Measurements from ENCODE around the gene CATSPERE. TPM values are rescaled to one million over a fixed set of nuclear protein-coding genes. Genes with fewer than 3 reads are reported as not detected.

CATSPERE gene
- total and polyA plus RNA-seq, 2 of the 8 experiments (the other 6 are each of a cell fraction or from before 2014, with no cell fraction given): 0.05 to 0.45 TPM

DNA sequence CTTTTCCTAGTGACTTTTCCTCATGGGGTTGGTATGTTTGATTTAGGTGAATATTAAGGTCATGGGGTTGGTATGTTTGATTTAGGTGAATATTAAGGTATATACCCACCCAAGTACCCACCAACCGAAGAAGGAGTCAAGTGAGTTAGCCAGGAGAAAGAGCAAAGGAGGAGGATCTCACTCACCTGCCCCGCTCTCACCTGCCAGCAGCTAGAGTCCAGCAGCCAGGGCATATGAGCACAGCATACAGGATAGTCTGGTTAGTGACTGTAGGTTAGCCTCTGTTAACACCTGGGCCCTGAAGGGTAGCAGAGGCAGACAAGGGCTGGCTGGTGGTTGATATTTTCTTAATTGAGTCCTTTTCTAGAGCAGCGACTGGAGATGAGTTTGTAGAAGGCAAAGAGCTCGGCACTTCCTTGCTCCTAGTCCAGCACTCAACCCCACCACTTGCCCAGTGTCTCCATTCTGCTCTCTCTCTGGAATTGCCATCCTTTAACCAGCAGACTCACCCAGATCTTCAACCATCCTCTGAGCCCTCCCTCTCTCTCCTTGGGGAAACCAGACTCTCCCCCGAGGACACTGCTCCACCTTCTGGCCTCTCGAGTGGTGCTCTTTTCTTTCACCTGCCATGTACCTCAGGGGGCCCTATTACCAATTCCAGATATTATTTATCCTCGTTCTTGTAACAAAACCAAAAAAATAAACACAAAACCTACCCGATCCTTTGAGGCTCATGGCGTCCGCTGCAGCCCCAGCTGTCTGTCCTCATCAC, 175.6 kb downstream of the CATSPERE start:
- Histone ChIP-seq H3K79me2 (ENCODE audit: control insufficient read depth in 1 of 2, insufficient read depth in 2 of 2, low read length in 2 of 2) (no peaks in the 10 kb centered on the region), H3K4me2 (ENCODE audit: insufficient read depth in 1 of 2, low read depth in 2 of 2, low read length in 2 of 2) (no peak overlapping the region), H2BK20ac (ENCODE audit: low read length) (peak overlapping the region; percentile 66; the same call in 1 of the 2 replicates), H4K8ac (ENCODE audit: extremely low read depth, insufficient read depth, low read length) (no peak overlapping the region), H4K20me1 (replicated peaks in 1 of 2; ENCODE audit: control insufficient read depth in 1 of 2, insufficient read depth in 2 of 2, low read length in 2 of 2) (peaks cover 0 to 3% of the 10 kb centered on the region in 2 experiments), H2BK120ac (replicated peaks; ENCODE audit: low read depth, low read length) (no peak overlapping the region), H3K9me3 (ENCODE audit: insufficient read depth in 2 of 2, low read depth in 1 of 2, low read length in 1 of 2) (no peaks in the 10 kb centered on the region), H3K23ac (ENCODE audit: insufficient read length) (no peak overlapping the region), H3K27ac (ENCODE audit: low read depth, low read length) (no peak overlapping the region), H3K14ac (ENCODE audit: insufficient read length) (no peak overlapping the region), H2BK5ac (ENCODE audit: low read depth, low read length) (no peak overlapping the region), H3K27me3 (replicated peaks in 1 of 4; ENCODE audit: control insufficient read depth in 3 of 4, extremely low read depth in 1 of 4, insufficient read depth in 3 of 4, low read length in 3 of 4) (no peaks in the 10 kb centered on the region), H3K4me3 (ENCODE audit: extremely low read depth in 1 of 4, insufficient read depth in 2 of 4, low read depth in 3 of 4, low read length in 4 of 4) (no peak overlapping the region), H3K79me1 (ENCODE audit: low read depth, low read length) (no peaks in the 10 kb centered on the region), H3K23me2 (ENCODE audit: low read depth, low read length) (no peaks in the 10 kb centered on the region), H2AFZ (ENCODE audit: low read length) (no peak overlapping the region), H2AK5ac (ENCODE audit: low read depth, low read length) (0 out of 2 replicates have a peak overlapping the region, but pooled peaks have one; percentile 45), H4K91ac (replicated peaks; ENCODE audit: insufficient read length, low read length) (no peak overlapping the region), H3K4ac (replicated peaks; ENCODE audit: insufficient read length, low read depth, low read length) (peak overlapping the region; percentile 57), H3K18ac (ENCODE audit: extremely low read depth, low read length) (no peak overlapping the region), H2BK12ac (ENCODE audit: low read depth, low read length) (0 out of 2 replicates have a peak overlapping the region, but pooled peaks have one; percentile 51), H3K4me1 (replicated peaks in 1 of 4; ENCODE audit: control insufficient read depth in 3 of 4, insufficient read depth in 4 of 4, low read length in 3 of 4) (peaks cover 0 to 3% (median 2%) of the 10 kb centered on the region in 4 experiments; a peak in 2 of 7 replicates), H3K9ac (replicated peaks in 1 of 4; ENCODE audit: extremely low read depth in 1 of 4, low read depth in 3 of 4, low read length in 3 of 4) (no peak overlapping the region; a peak in 1 of 7 replicates), H2BK15ac (ENCODE audit: low read length) (no peak overlapping the region), H3K36me3 (ENCODE audit: control insufficient read depth in 2 of 4, insufficient read depth in 4 of 4, low read length in 3 of 4) (no peaks in the 10 kb centered on the region), H4K5ac (ENCODE audit: insufficient read length, low read depth, low read length) (no peak overlapping the region), H3K56ac (replicated peaks; ENCODE audit: insufficient read length, low read depth, low read length) (no peak overlapping the region)
- POLR2A ChIA-PET (ENCODE audit: partially characterized antibody): interaction anchor here (1.3 to 1.4 kb wide), 2 partner anchors 13 to 21 kb away, joined by 4 read pairs; no protein-coding TSS in a partner anchor
- 82% methylated on average over 10 of the region's 10 CpGs; no CpG with 5 or more reads in 1 of the 2 experiments for WGBS, 2 experiments (ENCODE audit: extremely low coverage in 1 of 2, insufficient coverage in 1 of 2, insufficient read length in 1 of 2, insufficient replicate concordance in 2 of 2, low coverage in 1 of 2, low lambda C conversion rate in 2 of 2, missing lambda C conversion rate in 1 of 2)
- FAIRE-seq (no peak), DNase-seq (ENCODE audit: low read depth in 1 of 2, low spot score in 2 of 2) (no peak)
- CTCF ChIA-PET (ENCODE audit: partially characterized antibody): interaction anchor here (0.8 to 5.4 kb wide), 9 partner anchors 8 to 175 kb away, joined by 3 to 50 read pairs (median 4); partner anchors contain the start of gene CATSPERE
